Measurements from ENCODE around the gene SLAMF7. TPM values are rescaled to one million over a fixed set of nuclear protein-coding genes. Genes with fewer than 3 reads are reported as not detected.
"Not testable (repeated sequence)": the region's sequence is repeated elsewhere in the genome, so short reads cannot be mapped to it uniquely, and the experiment has no call there.

The SLAMF7 gene
- total and polyA plus RNA-seq, 2 donors (not counting 1 experiment from before 2014, with no cell fraction given), result not detected

- H3K9ac ChIP-seq (ENCODE audit: insufficient read depth, low read length), result no peak overlapping the region
- no peak overlapping the region for H2AFZ ChIP-seq (ENCODE audit: low read length)
- TF ChIP-seq EZH2 (IDR thresholded peaks at IDR 0.05; ENCODE audit: low read length, missing control alignments) (no peak), CTCF (conservative IDR thresholded peaks at IDR 0.05 in 1 of 2, IDR thresholded peaks at IDR 0.05 in 1 of 2; ENCODE audit: low read depth in 1 of 2, low read length in 2 of 2) (no peak)
These were observed 42.2 kb downstream of the SLAMF7 start for GRCh38 chr1:160781186-160781766.

GRCh38 chr1:160781914-160782689, 43.1 kb downstream of the SLAMF7 start:
- no peaks in the 10 kb centered on the region for H3K79me2 ChIP-seq (ENCODE audit: control insufficient read depth, insufficient read depth, low read length)
- DNase-seq (ENCODE audit: low read depth in 2 of 2), result no peak

More at GRCh38 chr1:160781186-160781766, 42.2 kb downstream of the SLAMF7 start:
- Histone ChIP-seq H3K9me3 (ENCODE audit: control insufficient read depth, insufficient read depth, low read depth, low read length) (no peaks in the 10 kb centered on the region), H3K36me3 (ENCODE audit: control insufficient read depth, insufficient read depth, low read length) (no peaks in the 10 kb centered on the region), H3K79me2 (ENCODE audit: control insufficient read depth, insufficient read depth, low read length) (no peaks in the 10 kb centered on the region), H3K4me1 (ENCODE audit: control insufficient read depth, extremely low read depth, insufficient read depth, low read length) (no peaks in the 10 kb centered on the region), H3K4me2 (ENCODE audit: extremely low read depth, insufficient read depth, low read length) (no peak overlapping the region), H4K20me1 (ENCODE audit: control insufficient read depth, extremely low read depth, insufficient read depth, low read length) (no peaks in the 10 kb centered on the region), H3K27me3 (ENCODE audit: control insufficient read depth, insufficient read depth, low read length) (no peaks in the 10 kb centered on the region), H3K27ac (ENCODE audit: insufficient read depth, low read length) (no peak overlapping the region), H3K4me3 (replicated peaks in 1 of 4; ENCODE audit: control extremely low read depth in 1 of 4, insufficient read depth in 1 of 4, low read depth in 3 of 4, low read length in 4 of 4) (no peak overlapping the region)
- DNase-seq (ENCODE audit: low read depth in 2 of 2), result no peak

GRCh38 chr1:160782988-160783765, 44.1 kb downstream of the SLAMF7 start:
- not testable (repeated sequence) for H3K4me3 ChIP-seq (replicated peaks in 1 of 4; ENCODE audit: control extremely low read depth in 1 of 4, insufficient read depth in 1 of 4, low read depth in 3 of 4, low read length in 4 of 4); H3K9ac ChIP-seq (ENCODE audit: insufficient read depth, low read length); H3K27me3 ChIP-seq (ENCODE audit: control insufficient read depth, insufficient read depth, low read length); DNase-seq (ENCODE audit: low read depth in 2 of 2); H3K36me3 ChIP-seq (ENCODE audit: control insufficient read depth, insufficient read depth, low read length); H3K9me3 ChIP-seq (ENCODE audit: control insufficient read depth, insufficient read depth, low read depth, low read length); H3K79me2 ChIP-seq (ENCODE audit: control insufficient read depth, insufficient read depth, low read length); H4K20me1 ChIP-seq (ENCODE audit: control insufficient read depth, extremely low read depth, insufficient read depth, low read length); H3K27ac ChIP-seq (ENCODE audit: insufficient read depth, low read length); H2AFZ ChIP-seq (ENCODE audit: low read length); H3K4me2 ChIP-seq (ENCODE audit: extremely low read depth, insufficient read depth, low read length); H3K4me1 ChIP-seq (ENCODE audit: control insufficient read depth, extremely low read depth, insufficient read depth, low read length)

More at GRCh38 chr1:160781914-160782689, 43.1 kb downstream of the SLAMF7 start:
- H3K36me3 ChIP-seq (ENCODE audit: control insufficient read depth, insufficient read depth, low read length), result no peaks in the 10 kb centered on the region
- no peak for TF ChIP-seq EZH2 (IDR thresholded peaks at IDR 0.05; ENCODE audit: low read length, missing control alignments)
- no peak for TF ChIP-seq CTCF (conservative IDR thresholded peaks at IDR 0.05 in 1 of 2, IDR thresholded peaks at IDR 0.05 in 1 of 2; ENCODE audit: low read depth in 1 of 2, low read length in 2 of 2)
- no peaks in the 10 kb centered on the region for H3K9me3 ChIP-seq (ENCODE audit: control insufficient read depth, insufficient read depth, low read depth, low read length)
- H3K4me1 ChIP-seq (ENCODE audit: control insufficient read depth, extremely low read depth, insufficient read depth, low read length), result no peaks in the 10 kb centered on the region
- H3K27me3 ChIP-seq (ENCODE audit: control insufficient read depth, insufficient read depth, low read length), result no peaks in the 10 kb centered on the region
- H3K9ac ChIP-seq (ENCODE audit: insufficient read depth, low read length), result no peak overlapping the region
- H3K4me3 ChIP-seq (replicated peaks in 1 of 4; ENCODE audit: control extremely low read depth in 1 of 4, insufficient read depth in 1 of 4, low read depth in 3 of 4, low read length in 4 of 4), result no peak overlapping the region
- H2AFZ ChIP-seq (ENCODE audit: low read length), result no peak overlapping the region
- no peaks in the 10 kb centered on the region for H4K20me1 ChIP-seq (ENCODE audit: control insufficient read depth, extremely low read depth, insufficient read depth, low read length)
- H3K4me2 ChIP-seq (ENCODE audit: extremely low read depth, insufficient read depth, low read length), result no peak overlapping the region
- H3K27ac ChIP-seq (ENCODE audit: insufficient read depth, low read length), result no peak overlapping the region

Data from fibroblast of lung (primary cell).